ENCODE results near the gene GHSR.
A peak's percentile ranks its signal among the peaks of the same experiment; 100 is the strongest.

Gene GHSR

GRCh38 chr3:172404237-172404962, 43.9 kb downstream of the GHSR start:
- no peak overlapping the region for H3K27ac ChIP-seq
- no peak overlapping the region for H3K4me2 ChIP-seq
- no peaks in the 10 kb centered on the region for H3K9me3 ChIP-seq (replicated peaks in 1 of 11)
- H4K20me1 ChIP-seq = no peaks in the 10 kb centered on the region
- no peaks in the 10 kb centered on the region for H3K27me3 ChIP-seq
- no peak for TF ChIP-seq Cebpa-rat (IDR thresholded peaks at IDR 0.05)
- no peaks in the 10 kb centered on the region for H3K4me1 ChIP-seq
- no peak overlapping the region for H3K9ac ChIP-seq
- peaks cover 0 to 36% (median 15%) of the 10 kb centered on the region in 11 experiments; a peak in 15 of 22 replicates for H3K36me3 ChIP-seq
- no peak overlapping the region for H3K4me3 ChIP-seq

GRCh38 chr3:172402892-172403643, 45.2 kb downstream of the GHSR start:
- no peak for TF ChIP-seq Cebpa-rat (IDR thresholded peaks at IDR 0.05)
- Histone ChIP-seq H4K20me1 (no peaks in the 10 kb centered on the region; a peak in 1 of 22 replicates), H3K9me3 (replicated peaks in 1 of 11) (no peaks in the 10 kb centered on the region), H3K4me2 (no peak overlapping the region), H3K4me3 (no peak overlapping the region), H3K27me3 (no peaks in the 10 kb centered on the region), H3K36me3 (peaks cover 0 to 48% (median 15%) of the 10 kb centered on the region in 11 experiments; a peak in 15 of 22 replicates), H3K27ac (no peak overlapping the region), H3K9ac (no peak overlapping the region), H3K4me1 (no peaks in the 10 kb centered on the region)

DNA sequence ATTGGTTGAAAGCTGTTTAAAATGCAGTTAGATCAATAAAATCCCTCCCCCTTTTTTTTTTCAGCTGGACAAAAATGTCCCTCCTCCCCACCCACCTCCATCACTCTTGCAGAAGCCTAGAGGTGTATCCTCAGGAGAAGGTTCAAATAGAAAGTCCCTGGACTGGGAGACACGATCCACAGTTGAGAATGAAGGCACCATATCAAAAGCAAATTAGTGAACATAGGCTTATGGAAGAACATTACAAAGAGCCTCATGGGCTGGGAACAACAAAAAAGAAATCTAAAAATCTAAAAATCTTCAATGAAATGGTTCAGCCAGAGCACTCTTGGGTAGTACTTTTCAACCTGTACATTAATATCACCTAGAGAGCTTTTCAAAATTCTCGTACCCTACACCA, 46.2 kb downstream of the GHSR start:
- Histone ChIP-seq H3K4me3 (no peak overlapping the region), H3K36me3 (peaks cover 0 to 58% (median 19%) of the 10 kb centered on the region in 11 experiments; a peak in 16 of 22 replicates), H3K27ac (no peak overlapping the region), H3K9me3 (replicated peaks in 1 of 11) (no peaks in the 10 kb centered on the region), H4K20me1 (no peaks in the 10 kb centered on the region; a peak in 2 of 22 replicates), H3K9ac (no peak overlapping the region), H3K27me3 (no peaks in the 10 kb centered on the region), H3K4me2 (no peak overlapping the region), H3K4me1 (no peaks in the 10 kb centered on the region)
- no peak for TF ChIP-seq Cebpa-rat (IDR thresholded peaks at IDR 0.05)

DNA sequence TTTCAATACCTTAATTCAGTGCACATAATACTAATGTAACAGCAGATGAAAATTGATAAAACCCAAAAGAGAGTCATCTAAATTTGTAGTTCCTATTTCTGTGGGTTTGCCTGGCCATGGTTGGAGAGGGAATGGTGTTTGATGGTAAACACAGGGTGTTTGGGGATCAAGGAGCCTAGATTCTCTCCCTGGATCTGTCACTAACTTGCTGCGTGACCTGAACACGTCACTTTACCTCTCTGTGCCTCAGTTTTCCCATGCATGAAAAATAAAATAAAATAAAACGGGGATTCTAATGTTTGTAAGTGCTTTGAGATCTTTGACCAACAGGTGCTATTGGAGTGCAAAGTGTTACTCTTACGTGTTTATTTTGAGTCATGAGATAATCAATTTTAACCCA, 49.8 kb downstream of the GHSR start:
- H3K4me3 ChIP-seq = no peak overlapping the region
- no peaks in the 10 kb centered on the region for H3K9me3 ChIP-seq (replicated peaks in 1 of 11)
- no peak overlapping the region for H3K9ac ChIP-seq
- H3K36me3 ChIP-seq = peaks cover 0 to 93% (median 33%) of the 10 kb centered on the region in 11 experiments; a peak in 18 of 22 replicates
- H3K27ac ChIP-seq = no peak overlapping the region
- H3K4me2 ChIP-seq = no peak overlapping the region
- no peak for TF ChIP-seq Cebpa-rat (IDR thresholded peaks at IDR 0.05)
- no peaks in the 10 kb centered on the region for H3K4me1 ChIP-seq
- no peaks in the 10 kb centered on the region; a peak in 2 of 22 replicates for H4K20me1 ChIP-seq
- no peaks in the 10 kb centered on the region for H3K27me3 ChIP-seq

GRCh38 chr3:172397716-172398405, 50.4 kb downstream of the GHSR start:
- H3K36me3 ChIP-seq = peaks cover 3 to 97% (median 34%) of the 10 kb centered on the region in 11 experiments; a peak in 19 of 22 replicates
- no peak overlapping the region for H3K27ac ChIP-seq
- H3K4me1 ChIP-seq = no peaks in the 10 kb centered on the region
- H3K9ac ChIP-seq = no peak overlapping the region
- H3K27me3 ChIP-seq = no peaks in the 10 kb centered on the region
- no peaks in the 10 kb centered on the region; a peak in 2 of 22 replicates for H4K20me1 ChIP-seq
- peaks cover 0 to under 1% (median 0%) of the 10 kb centered on the region in 11 experiments; a peak in 1 of 22 replicates for H3K9me3 ChIP-seq (replicated peaks in 1 of 11)
- no peak overlapping the region for H3K4me3 ChIP-seq
- TF ChIP-seq Cebpa-rat (IDR thresholded peaks at IDR 0.05) = peak in 1 of 11 experiments; percentile 10; a peak in 1 of 22 replicates
- no peak overlapping the region for H3K4me2 ChIP-seq

DNA sequence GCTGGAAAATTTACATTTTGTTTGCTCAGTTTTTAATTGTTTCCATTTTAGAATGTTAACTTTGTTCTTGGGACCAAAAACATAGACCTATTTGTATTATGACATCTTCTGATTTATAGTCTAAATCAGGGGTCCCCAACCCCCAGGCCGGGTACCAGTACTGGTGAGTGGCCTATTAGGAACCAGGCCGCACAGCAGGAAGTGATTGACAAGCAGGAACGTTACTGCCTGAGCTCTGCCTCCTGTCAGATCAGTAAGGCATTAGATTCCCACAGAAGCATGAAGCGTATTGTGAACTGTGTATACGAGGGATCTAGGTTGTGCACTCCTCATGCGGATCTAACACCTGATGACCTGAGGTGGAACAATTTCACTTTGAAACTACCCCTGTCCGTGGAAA, 51.9 kb downstream of the GHSR start:
- H3K9me3 ChIP-seq (replicated peaks in 1 of 11) = peaks cover 0 to 6% (median 0%) of the 10 kb centered on the region in 11 experiments; a peak in 1 of 22 replicates
- no peaks in the 10 kb centered on the region for H3K4me1 ChIP-seq
- no peaks in the 10 kb centered on the region; a peak in 2 of 22 replicates for H4K20me1 ChIP-seq
- no peak overlapping the region for H3K27ac ChIP-seq
- H3K4me2 ChIP-seq = no peak overlapping the region
- no peaks in the 10 kb centered on the region for H3K27me3 ChIP-seq
- TF ChIP-seq Cebpa-rat (IDR thresholded peaks at IDR 0.05) = no peak
- H3K9ac ChIP-seq = no peak overlapping the region
- no peak overlapping the region for H3K4me3 ChIP-seq
- H3K36me3 ChIP-seq = peaks cover 8 to 97% (median 33%) of the 10 kb centered on the region in 11 experiments; a peak in 18 of 22 replicates

DNA sequence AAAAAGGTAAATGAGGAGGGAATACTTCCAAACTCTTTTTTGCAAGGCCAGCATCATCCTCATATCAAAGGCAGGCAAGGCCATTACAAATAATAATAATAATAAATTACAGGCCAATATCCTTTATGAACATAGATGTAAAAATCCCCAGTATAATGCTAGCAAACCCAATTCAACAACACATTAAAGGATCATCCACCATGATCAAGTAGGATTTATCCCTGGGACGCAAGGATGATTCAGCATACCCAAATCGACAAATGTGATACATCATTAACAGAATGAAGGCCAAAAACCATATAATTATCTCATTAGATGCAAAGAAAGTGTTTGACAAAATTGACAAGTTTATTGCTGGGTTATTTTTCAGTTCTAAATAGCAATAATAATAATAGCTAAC, 53.6 kb downstream of the GHSR start:
- no peaks in the 10 kb centered on the region for H3K4me1 ChIP-seq
- H3K4me2 ChIP-seq = no peak overlapping the region
- H3K4me3 ChIP-seq = no peak overlapping the region
- H4K20me1 ChIP-seq = no peaks in the 10 kb centered on the region; a peak in 2 of 22 replicates
- no peak overlapping the region for H3K27ac ChIP-seq
- H3K9me3 ChIP-seq (replicated peaks in 1 of 11) = peaks cover 0 to 6% (median 0%) of the 10 kb centered on the region in 11 experiments; a peak in 1 of 22 replicates
- peaks cover 8 to 96% (median 33%) of the 10 kb centered on the region in 11 experiments; a peak in 18 of 22 replicates for H3K36me3 ChIP-seq
- no peak for TF ChIP-seq Cebpa-rat (IDR thresholded peaks at IDR 0.05)
- H3K9ac ChIP-seq = no peak overlapping the region
- H3K27me3 ChIP-seq = no peaks in the 10 kb centered on the region
